WTC11 (cell line): Measurements from ENCODE around the gene MED27.

Experiments
- AFF4 ChIP-seq: sonication (generic); formaldehyde crosslinking; IDR thresholded peaks from 2 replicates; pipeline ENCODE4 v1.8.1; 2023; ENCODE audit warnings: mild to moderate bottlenecking, missing genetic modification reagents, borderline replicate concordance
- ATF1 ChIP-seq: sonication (generic); formaldehyde crosslinking; IDR thresholded peaks from 2 replicates; pipeline ENCODE4 v1.8.1; 2023; ENCODE audit warnings: mild to moderate bottlenecking, moderate library complexity, missing genetic modification reagents
- ATF3 ChIP-seq: sonication (generic); formaldehyde crosslinking; conservative IDR thresholded peaks from 2 replicates; pipeline ENCODE4 v1.8.1; 2022; ENCODE audit warnings: mild to moderate bottlenecking, missing genetic modification reagents
- CREB1 ChIP-seq: sonication (generic); formaldehyde crosslinking; IDR thresholded peaks from 2 replicates; pipeline ENCODE4 v1.8.0; 2023; ENCODE audit warnings: mild to moderate bottlenecking, missing genetic modification reagents
- CTCF ChIP-seq: fragments of 200-600 bp; IDR thresholded peaks from 2 replicates; pipeline ENCODE4 v1.8.0; 2022; ENCODE audit warnings: antibody characterized with exemption
- ESRRA ChIP-seq: sonication (generic); formaldehyde crosslinking; IDR thresholded peaks from 2 replicates; pipeline ENCODE4 v1.8.1; 2022; ENCODE audit warnings: mild to moderate bottlenecking, missing genetic modification reagents, borderline replicate concordance
- JAZF1 ChIP-seq: fragments of 250-450 bp; sonication (Bioruptor Pico); IDR thresholded peaks from 2 replicates; pipeline ENCODE4 v1.9.0; 2021; ENCODE audit warnings: moderate library complexity, mild to moderate bottlenecking, inconsistent platforms
- MAX ChIP-seq: sonication (generic); formaldehyde crosslinking; IDR thresholded peaks from 2 replicates; pipeline ENCODE4 v1.8.0; 2022; ENCODE audit warnings: mild to moderate bottlenecking, missing genetic modification reagents
- MLX ChIP-seq: sonication (generic); formaldehyde crosslinking; IDR thresholded peaks from 2 replicates; pipeline ENCODE4 v1.8.1; 2023; ENCODE audit warnings: mild to moderate bottlenecking, missing genetic modification reagents, moderate library complexity
- SMAD4 ChIP-seq: sonication (generic); formaldehyde crosslinking; IDR thresholded peaks from 2 replicates; pipeline ENCODE4 v1.8.0; 2022; ENCODE audit warnings: mild to moderate bottlenecking, missing genetic modification reagents
- SP1 ChIP-seq: sonication (generic); formaldehyde crosslinking; conservative IDR thresholded peaks from 2 replicates; pipeline ENCODE4 v1.8.1; 2022; ENCODE audit warnings: missing genetic modification reagents
- USF2 ChIP-seq: sonication (generic); formaldehyde crosslinking; IDR thresholded peaks from 2 replicates; pipeline ENCODE4 v1.8.1; 2023; ENCODE audit warnings: mild to moderate bottlenecking, missing genetic modification reagents, moderate library complexity
- ZBTB21 ChIP-seq: sonication (generic); formaldehyde crosslinking; IDR thresholded peaks from 2 replicates; pipeline ENCODE4 v1.8.1; 2023; ENCODE audit warnings: mild to moderate bottlenecking, missing genetic modification reagents, borderline replicate concordance

GRCh38 chr9:131836607-131837315, 242.9 kb downstream of the MED27 start:
- TF ChIP-seq ESRRA (no peak), ATF1 (no peak), CTCF (no peak), CREB1 (CRISPR knock-in tag) (no peak), JAZF1 (CRISPR knock-in tag) (no peak), MAX (no peak), SMAD4 (CRISPR knock-in tag) (no peak), AFF4 (CRISPR knock-in tag) (no peak), SP1 (CRISPR knock-in tag) (no peak), USF2 (CRISPR knock-in tag) (no peak), ZBTB21 (no peak), ATF3 (no peak), MLX (CRISPR knock-in tag) (no peak)
